ENCODE data around the gene PTPRR. TPM values are rescaled to one million over a fixed set of nuclear protein-coding genes. Genes with fewer than 3 reads are reported as not detected.

The PTPRR gene
- polyA plus RNA-seq, 1 of the 3 experiments (the other 2 are of a cell fraction) = 1.4 TPM

GRCh38 chr12:70839544-70839943 lies 81.0 kb downstream of the PTPRR start:
- Histone ChIP-seq H3K4me2 (no peak overlapping the region), H3F3A (replicated peaks; ENCODE audit: insufficient read depth) (no peaks in the 10 kb centered on the region), H4K20me1 (ENCODE audit: insufficient read depth) (no peaks in the 10 kb centered on the region), H3K4me1 (ENCODE audit: control insufficient read depth in 1 of 2, insufficient read depth in 2 of 2, low read depth in 1 of 2, low read length in 1 of 2) (peaks cover 0 to 3% of the 10 kb centered on the region in 2 experiments; a peak in 2 of 4 replicates), H3K9me3 (no peaks in the 10 kb centered on the region), H3K9ac (no peak overlapping the region), H3K9me2 (no peaks in the 10 kb centered on the region), H3K27ac (ENCODE audit: low read depth in 2 of 2, low read length in 1 of 2) (no peak overlapping the region), H3K79me2 (ENCODE audit: insufficient read depth) (no peaks in the 10 kb centered on the region), H3K27me3 (ENCODE audit: insufficient read depth) (no peaks in the 10 kb centered on the region), H3K4me3 (ENCODE audit: low read depth in 2 of 2, low read length in 1 of 2) (no peak overlapping the region), H2AFZ (ENCODE audit: low read depth) (no peak overlapping the region), H3K36me3 (replicated peaks in 1 of 2; ENCODE audit: control insufficient read depth in 1 of 2, insufficient read depth in 2 of 2, low read length in 1 of 2) (no peaks in the 10 kb centered on the region)
- no peak for DNase-seq
- no peak for TF ChIP-seq USF2 (IDR thresholded peaks at IDR 0.05; ENCODE audit: borderline replicate concordance, low read depth, low read length)
- no peak for TF ChIP-seq GATA2 (CRISPR knock-in tag; IDR thresholded peaks at IDR 0.05)
- TF ChIP-seq CHD2 (IDR thresholded peaks at IDR 0.05; ENCODE audit: low read length, partially characterized antibody) = no peak
- TF ChIP-seq TEAD4 (IDR thresholded peaks at IDR 0.05; ENCODE audit: borderline replicate concordance, insufficient read depth) = no peak
- TF ChIP-seq YY1 (IDR thresholded peaks at IDR 0.05; ENCODE audit: low read depth) = no peak
- TF ChIP-seq TAF1 (IDR thresholded peaks at IDR 0.05; ENCODE audit: borderline replicate concordance, low read depth, low read length) = no peak
- no peak for TF ChIP-seq FOSL2 (IDR thresholded peaks at IDR 0.05; ENCODE audit: borderline replicate concordance, low read depth)
- TF ChIP-seq RCOR1 (IDR thresholded peaks at IDR 0.05; ENCODE audit: low read length) = no peak
- TF ChIP-seq REST (IDR thresholded peaks at IDR 0.05; ENCODE audit: low read depth, low read length) = no peak
- no peak for TF ChIP-seq SIN3A (IDR thresholded peaks at IDR 0.05; ENCODE audit: borderline replicate concordance, low read depth, low read length)
- TF ChIP-seq FOXJ3 (CRISPR knock-in tag; IDR thresholded peaks at IDR 0.05) = no peak
- no peak for TF ChIP-seq GABPA (IDR thresholded peaks at IDR 0.05; ENCODE audit: low read depth)
- no peak for TF ChIP-seq MEF2A (IDR thresholded peaks at IDR 0.05; ENCODE audit: borderline replicate concordance, low read depth)
- no peak for TF ChIP-seq MXI1 (IDR thresholded peaks at IDR 0.05; ENCODE audit: low read depth, low read length)
- no peak for TF ChIP-seq EZH2phosphoT487 (IDR thresholded peaks at IDR 0.05; ENCODE audit: borderline replicate concordance, low read depth)
- no peak for TF ChIP-seq RXRA (IDR thresholded peaks at IDR 0.05; ENCODE audit: borderline replicate concordance, low read depth)
- TF ChIP-seq CTCF (IDR thresholded peaks at IDR 0.05) = no peak
- 65% methylated on average over 3 of the region's 3 CpGs for WGBS (ENCODE audit: low lambda C conversion rate)
- CTCF ChIA-PET = interaction anchor here (1.0 to 2.9 kb wide), 3 partner anchors 10 to 553 kb away, joined by 3 to 10 read pairs (median 3); no protein-coding TSS in a partner anchor
- POLR2A ChIA-PET = no interaction called here
